Right renal cortex interstitium (tissue), 3 donors: Measurements from ENCODE around the gene PPP2CA. TPM values are rescaled to one million over a fixed set of nuclear protein-coding genes. Genes with fewer than 3 reads are reported as not detected.
A peak's percentile ranks its signal among the peaks of the same experiment; 100 is the strongest.

Experiments used
- DNase-seq, 3 donors: peaks; one replicate each; pipeline ENCODE4 v3.0.0-alpha.2; 2013; ENCODE audit warnings: low read depth in 3 of 3, low spot score in 2 of 3
- polyA plus RNA-seq, 3 donors: library from polyadenylated mRNA; unstranded; fragments of 120-200 nt; gene quantifications; one replicate each; pipeline ENCODE4 v1.2.1, GENCODE V29; 2013; ENCODE audit not compliant: insufficient read length in 3 of 3

The PPP2CA gene
- polyA plus RNA-seq, 3 donors: 219 to 238 (median 234) TPM

- no peak for DNase-seq
Observed at GRCh38 chr5:134206627-134207160, 19.2 kb downstream of the PPP2CA start.

GRCh38 chr5:134204575-134204974, 21.3 kb downstream of the PPP2CA start:
- DNase-seq: no peak

DNA sequence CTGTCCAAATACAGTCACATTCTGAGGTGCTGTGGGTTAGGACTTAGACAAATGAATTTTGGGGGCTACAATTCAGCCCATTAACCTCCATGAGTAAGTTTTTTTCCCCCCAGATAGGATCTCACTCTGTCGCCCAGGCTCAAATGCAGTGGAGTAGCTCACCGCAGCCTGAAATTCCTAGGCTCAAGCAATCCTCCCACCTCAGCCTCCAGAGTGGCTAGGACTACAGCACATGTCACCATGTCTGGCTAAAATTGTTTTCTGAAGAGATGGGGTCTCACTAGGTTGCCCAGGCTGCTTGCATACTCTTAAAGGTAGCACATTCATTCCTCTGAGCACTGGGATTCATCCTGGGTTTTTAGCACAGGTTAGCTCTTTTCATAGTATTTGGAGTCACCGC, 22.2 kb downstream of the PPP2CA start:
- DNase-seq: no peak

- no peak for DNase-seq
Observed at GRCh38 chr5:134195666-134196065, 30.2 kb downstream of the PPP2CA start.

- no peak for DNase-seq
Observed at GRCh38 chr5:134189031-134189430, 36.8 kb downstream of the PPP2CA start.

DNA sequence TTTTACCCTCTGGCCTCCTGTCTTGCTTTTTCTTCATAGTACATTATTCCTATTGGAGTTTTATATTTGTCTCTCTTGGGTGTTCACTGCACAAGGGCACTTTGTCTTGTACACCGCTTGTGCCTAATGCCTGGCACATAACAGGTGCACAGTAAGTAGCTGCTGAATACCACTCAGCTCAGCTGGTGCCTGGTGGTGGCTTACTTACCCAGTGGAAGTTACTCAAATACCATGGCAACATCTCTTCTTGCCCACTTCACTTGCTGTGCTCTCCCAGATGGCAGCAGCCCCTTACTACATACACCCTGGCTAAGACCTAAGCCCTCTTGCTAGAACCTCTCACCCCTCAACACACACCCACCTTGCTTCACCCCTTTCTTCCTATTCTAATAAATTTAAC, 37.8 kb downstream of the PPP2CA start:
- no peak for DNase-seq

- DNase-seq: peak in 2 of 3 donors; percentile 29 to 32
Observed at GRCh38 chr5:134184155-134185135, 41.4 kb downstream of the PPP2CA start.

DNA sequence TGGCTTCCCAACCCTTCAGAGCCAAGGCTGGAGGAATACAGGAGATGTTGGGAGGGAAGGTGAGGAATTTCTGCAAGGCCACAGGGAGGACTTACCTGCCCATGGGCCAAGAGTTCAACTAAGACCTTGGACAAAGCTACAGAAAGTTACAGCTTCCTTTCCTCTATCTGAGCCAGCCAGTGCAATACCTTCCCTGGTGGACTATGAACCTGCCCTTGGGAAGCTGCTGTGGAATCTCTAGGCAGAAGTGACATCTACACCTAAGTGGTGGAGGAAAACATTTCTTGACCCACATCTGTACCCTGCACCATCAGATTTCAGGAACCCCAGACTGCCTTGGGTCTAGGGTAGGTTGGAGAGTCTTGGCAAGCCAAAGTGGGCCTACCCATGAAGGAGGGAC, 42.4 kb downstream of the PPP2CA start:
- DNase-seq: no peak

GRCh38 chr5:134178096-134178419, 47.8 kb downstream of the PPP2CA start:
- no peak for DNase-seq

GRCh38 chr5:134177369-134178095, 48.3 kb downstream of the PPP2CA start:
- peak; percentile 15 to 77 (median 34) for DNase-seq

GRCh38 chr5:134176511-134177368, 49.1 kb downstream of the PPP2CA start, which contains the start of gene SKP1:
SKP1 (minus strand) TSS chr5:134176950; CDS start chr5:134174022, 2,928 bp downstream.
- peak; percentile 77 to 78 (median 78) for DNase-seq

- DNase-seq: peak; percentile 27 to 30 (median 27)
Observed at GRCh38 chr5:134175921-134176510, 49.9 kb downstream of the PPP2CA start.

DNA sequence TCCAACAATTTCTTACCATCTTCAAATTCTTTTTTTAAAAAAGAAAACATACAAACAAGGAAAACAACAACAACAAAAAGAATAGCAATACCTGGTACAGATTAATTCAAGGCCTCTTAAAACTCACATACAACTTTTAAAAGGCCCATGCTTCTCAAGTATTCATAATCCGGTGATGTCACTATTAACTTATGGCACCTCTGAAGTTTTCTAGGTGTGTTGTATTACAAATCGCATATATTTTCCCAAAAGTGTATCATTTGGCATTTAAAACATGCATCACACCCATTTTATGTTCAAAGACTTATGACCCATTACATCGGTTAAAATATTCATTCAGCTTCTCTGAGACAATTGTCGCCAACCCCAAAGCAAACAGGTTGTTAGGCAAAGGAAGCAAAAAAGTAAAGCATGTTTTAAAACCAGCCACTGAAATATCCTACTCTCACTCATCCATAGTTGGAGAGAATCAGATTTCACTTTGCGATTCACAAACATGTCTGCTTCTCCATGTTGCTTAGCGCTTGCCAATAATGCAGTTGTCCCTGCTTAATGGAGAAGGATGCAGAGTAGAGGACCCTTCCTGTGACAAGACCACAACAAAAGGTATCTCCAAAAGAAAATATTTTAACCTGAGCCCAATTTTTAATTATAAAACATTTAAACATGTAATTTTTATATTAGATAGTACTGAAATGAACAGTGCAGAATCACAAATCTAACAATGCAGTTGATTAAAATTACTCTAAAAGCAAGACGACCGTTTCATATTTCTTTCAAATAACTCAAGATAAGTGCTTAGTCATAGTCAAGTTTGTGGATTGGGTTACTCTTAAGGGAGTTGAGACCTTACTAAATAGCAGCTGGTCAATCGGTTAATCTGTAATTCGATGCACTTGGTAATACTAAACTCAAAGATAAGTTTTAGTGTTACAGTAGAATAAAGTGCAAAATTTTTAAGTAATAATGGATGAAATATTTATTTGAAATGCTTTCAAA, 50.7 kb downstream of the PPP2CA start:
- peak in 2 of 3 donors; percentile 21 to 23 for DNase-seq

GRCh38 chr5:134171972-134172371, 53.9 kb downstream of the PPP2CA start:
- DNase-seq: no peak

GRCh38 chr5:134162592-134162991, 63.3 kb downstream of the PPP2CA start:
- DNase-seq: no peak

DNA sequence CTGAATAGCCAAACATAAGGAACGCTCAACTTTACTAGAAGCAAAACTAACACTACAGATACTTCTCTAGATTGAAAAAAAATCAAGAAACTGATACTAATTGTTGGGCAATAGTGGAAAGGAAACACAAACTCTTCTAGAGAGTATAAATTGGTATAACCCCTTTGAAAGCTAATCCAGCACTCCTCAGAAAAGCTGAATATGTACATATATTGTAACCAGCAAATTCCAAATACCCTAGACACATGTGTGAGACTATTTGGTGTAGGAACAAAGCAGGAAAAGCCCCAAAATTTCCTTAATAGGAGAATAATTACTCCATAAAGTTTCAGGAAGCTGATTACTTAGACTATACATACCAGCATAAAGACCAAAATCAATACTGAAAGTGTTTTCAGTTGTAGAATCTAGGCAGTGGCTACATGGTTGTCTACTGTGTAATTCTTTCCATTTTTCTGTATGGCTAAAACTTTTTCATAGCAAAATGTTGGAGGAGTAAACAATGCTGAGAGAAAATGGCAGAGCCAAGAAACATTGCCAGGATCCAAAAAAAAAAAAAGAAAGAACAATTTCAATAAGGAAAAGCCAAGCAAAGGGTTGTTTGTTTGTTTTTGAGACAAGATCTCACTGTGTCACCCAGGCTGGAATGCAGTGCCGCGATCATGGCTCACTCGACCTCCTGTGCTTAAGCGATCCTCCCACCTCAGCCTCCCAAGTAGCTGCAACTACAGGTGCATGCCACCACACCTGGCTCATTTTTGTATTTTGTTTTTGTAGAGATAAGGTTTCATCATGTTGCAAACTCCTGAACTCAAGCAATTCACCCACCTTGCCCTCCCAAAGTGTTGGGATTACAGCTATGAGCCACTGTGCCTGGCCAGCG, 64.1 kb downstream of the PPP2CA start:
- DNase-seq: no peak

DNA sequence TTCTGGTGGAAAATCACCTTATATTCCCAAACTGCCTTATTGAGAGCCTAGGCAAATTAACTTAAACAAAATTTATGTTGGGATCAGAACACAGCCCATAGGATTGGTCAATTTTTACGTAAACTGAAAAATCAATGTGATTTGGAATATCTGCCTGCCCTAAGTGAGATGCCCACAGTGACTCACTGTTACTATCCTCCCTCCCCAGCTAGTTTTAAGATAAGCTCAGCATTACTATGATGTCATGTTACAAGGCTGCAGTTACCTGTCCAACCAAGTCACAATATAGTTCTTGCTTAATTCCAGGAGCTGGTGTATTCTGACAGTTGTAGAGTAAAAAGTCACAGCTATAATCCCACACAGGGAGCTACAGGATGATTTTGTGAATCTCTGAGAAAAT, 72.2 kb downstream of the PPP2CA start:
- no peak for DNase-seq

DNA sequence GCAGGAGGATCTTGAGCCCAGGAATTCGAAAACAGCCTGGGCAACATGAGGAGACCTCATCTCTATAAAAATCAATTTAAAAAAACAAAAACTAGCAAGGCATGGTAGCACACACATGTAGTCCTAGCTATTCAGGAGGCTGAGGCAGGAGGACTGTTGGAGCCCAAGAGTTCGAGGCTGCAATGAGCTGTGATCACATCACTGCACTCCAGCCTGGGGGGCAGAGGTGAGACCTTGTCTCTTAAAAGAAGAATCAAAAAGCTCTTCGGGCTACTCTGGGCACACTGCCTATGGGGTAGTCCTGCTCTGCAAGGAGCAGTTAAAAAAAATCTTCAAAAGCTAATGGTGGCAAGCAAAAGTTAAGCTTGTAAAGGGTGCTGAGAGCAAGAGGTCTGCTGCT, 72.6 kb downstream of the PPP2CA start:
- DNase-seq: no peak
